ENCODE results near the gene HAPLN3.

- TF ChIP-seq CTCF (IDR thresholded peaks at IDR 0.05) = no peak
- no peak for TF ChIP-seq POLR2A (IDR thresholded peaks at IDR 0.05)
Measured at GRCh38 chr15:88901508-88902220, 6.3 kb upstream of the HAPLN3 start.
